K562 (cell line): Measurements from ENCODE around the gene SCYL2.

Experiments used
- EP300 ChIP-seq: IDR thresholded peaks from 2 replicates; pipeline ENCODE4 v1.6.1; 2012; ENCODE audit warnings: low read length, improper control_type of control experiment
- IRF2 ChIP-seq: sonication (generic); formaldehyde crosslinking; IDR thresholded peaks from 2 replicates; pipeline ENCODE4 v1.8.1; 2022; ENCODE audit warnings: mild to moderate bottlenecking, missing genetic modification reagents
- MAZ ChIP-seq, 2 experiments: fragments of 450-650 bp in 1 of 2; sonication (generic) in 1 of 2; formaldehyde crosslinking; IDR thresholded peaks in 1 of 2; conservative IDR thresholded peaks in 1 of 2; 2 replicates each; pipeline versions ENCODE4 v1.4.0 to v1.5.0; 2020; ENCODE audit warnings: mild to moderate bottlenecking in 1 of 2, missing genetic modification reagents in 1 of 2
- NR1H2 ChIP-seq: sonication (generic); formaldehyde crosslinking; IDR thresholded peaks from 2 replicates; pipeline ENCODE4 v1.4.0; 2020; ENCODE audit warnings: mild to moderate bottlenecking, missing genetic modification reagents
- TF ChIP-seq, protein P1 (sequence below), 3 experiments: IDR thresholded peaks in 2 of 3; conservative IDR thresholded peaks in 1 of 3; 2 replicates each; pipeline ENCODE4 v1.5.1; 2011 to 2012; ENCODE audit warnings: low read length in 3 of 3, mild to moderate bottlenecking in 3 of 3, control low read depth in 2 of 3, improper control_type of control experiment in 1 of 3, inconsistent platforms in 1 of 3, low read depth in 1 of 3, mixed read lengths in 1 of 3, moderate library complexity in 1 of 3; ENCODE audit not compliant: insufficient read depth in 2 of 3
- TF ChIP-seq, protein P2 (sequence below): fragments of 250-450 bp; sonication (Bioruptor Pico); IDR thresholded peaks from 2 replicates; pipeline ENCODE4 v1.8.0; 2022; ENCODE audit warnings: inconsistent platforms

DNA sequence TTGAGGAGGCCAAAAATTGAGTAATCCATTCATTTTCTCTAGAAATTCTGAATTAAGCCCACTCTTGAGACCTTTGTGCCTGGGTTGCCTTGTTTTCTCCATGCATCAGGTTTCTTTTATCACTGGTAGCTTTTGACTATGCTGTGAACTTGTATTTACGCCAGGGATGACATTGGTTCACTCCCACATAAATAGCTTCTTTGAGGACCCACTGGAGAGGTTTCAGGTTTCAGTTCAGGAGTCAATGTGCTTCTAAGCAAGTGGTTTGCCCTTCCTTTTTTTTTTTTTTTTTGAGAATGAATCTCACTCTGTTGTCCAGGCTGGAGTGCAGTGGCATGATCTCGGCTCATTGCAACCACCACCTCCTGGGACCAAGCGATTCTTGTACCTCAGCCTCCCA is 79.7 kb downstream of the SCYL2 start:
- TF ChIP-seq, protein P1, sequence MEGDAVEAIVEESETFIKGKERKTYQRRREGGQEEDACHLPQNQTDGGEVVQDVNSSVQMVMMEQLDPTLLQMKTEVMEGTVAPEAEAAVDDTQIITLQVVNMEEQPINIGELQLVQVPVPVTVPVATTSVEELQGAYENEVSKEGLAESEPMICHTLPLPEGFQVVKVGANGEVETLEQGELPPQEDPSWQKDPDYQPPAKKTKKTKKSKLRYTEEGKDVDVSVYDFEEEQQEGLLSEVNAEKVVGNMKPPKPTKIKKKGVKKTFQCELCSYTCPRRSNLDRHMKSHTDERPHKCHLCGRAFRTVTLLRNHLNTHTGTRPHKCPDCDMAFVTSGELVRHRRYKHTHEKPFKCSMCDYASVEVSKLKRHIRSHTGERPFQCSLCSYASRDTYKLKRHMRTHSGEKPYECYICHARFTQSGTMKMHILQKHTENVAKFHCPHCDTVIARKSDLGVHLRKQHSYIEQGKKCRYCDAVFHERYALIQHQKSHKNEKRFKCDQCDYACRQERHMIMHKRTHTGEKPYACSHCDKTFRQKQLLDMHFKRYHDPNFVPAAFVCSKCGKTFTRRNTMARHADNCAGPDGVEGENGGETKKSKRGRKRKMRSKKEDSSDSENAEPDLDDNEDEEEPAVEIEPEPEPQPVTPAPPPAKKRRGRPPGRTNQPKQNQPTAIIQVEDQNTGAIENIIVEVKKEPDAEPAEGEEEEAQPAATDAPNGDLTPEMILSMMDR (IDR thresholded peaks at IDR 0.05 in 2 of 3, conservative IDR thresholded peaks at IDR 0.05 in 1 of 3; ENCODE audit: insufficient read depth in 2 of 3, low read depth in 1 of 3, low read length in 3 of 3) = no peak
- no peak for TF ChIP-seq IRF2
- TF ChIP-seq, protein P2, sequence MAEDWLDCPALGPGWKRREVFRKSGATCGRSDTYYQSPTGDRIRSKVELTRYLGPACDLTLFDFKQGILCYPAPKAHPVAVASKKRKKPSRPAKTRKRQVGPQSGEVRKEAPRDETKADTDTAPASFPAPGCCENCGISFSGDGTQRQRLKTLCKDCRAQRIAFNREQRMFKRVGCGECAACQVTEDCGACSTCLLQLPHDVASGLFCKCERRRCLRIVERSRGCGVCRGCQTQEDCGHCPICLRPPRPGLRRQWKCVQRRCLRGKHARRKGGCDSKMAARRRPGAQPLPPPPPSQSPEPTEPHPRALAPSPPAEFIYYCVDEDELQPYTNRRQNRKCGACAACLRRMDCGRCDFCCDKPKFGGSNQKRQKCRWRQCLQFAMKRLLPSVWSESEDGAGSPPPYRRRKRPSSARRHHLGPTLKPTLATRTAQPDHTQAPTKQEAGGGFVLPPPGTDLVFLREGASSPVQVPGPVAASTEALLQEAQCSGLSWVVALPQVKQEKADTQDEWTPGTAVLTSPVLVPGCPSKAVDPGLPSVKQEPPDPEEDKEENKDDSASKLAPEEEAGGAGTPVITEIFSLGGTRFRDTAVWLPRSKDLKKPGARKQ (CRISPR knock-in tag) = no peak
- no peak for TF ChIP-seq MAZ (CRISPR knock-in tag; conservative IDR thresholded peaks at IDR 0.05 in 1 of 2, IDR thresholded peaks at IDR 0.05 in 1 of 2)
- no peak for TF ChIP-seq NR1H2 (CRISPR knock-in tag)
- no peak for TF ChIP-seq EP300
